ENCODE data around the gene FXYD1. TPM values are rescaled to one million over a fixed set of nuclear protein-coding genes. Genes with fewer than 3 reads are reported as not detected.

The FXYD1 gene
- total and polyA plus RNA-seq, 2 experiments from 2014 or later = 1.5 to 26.8 TPM

DNA sequence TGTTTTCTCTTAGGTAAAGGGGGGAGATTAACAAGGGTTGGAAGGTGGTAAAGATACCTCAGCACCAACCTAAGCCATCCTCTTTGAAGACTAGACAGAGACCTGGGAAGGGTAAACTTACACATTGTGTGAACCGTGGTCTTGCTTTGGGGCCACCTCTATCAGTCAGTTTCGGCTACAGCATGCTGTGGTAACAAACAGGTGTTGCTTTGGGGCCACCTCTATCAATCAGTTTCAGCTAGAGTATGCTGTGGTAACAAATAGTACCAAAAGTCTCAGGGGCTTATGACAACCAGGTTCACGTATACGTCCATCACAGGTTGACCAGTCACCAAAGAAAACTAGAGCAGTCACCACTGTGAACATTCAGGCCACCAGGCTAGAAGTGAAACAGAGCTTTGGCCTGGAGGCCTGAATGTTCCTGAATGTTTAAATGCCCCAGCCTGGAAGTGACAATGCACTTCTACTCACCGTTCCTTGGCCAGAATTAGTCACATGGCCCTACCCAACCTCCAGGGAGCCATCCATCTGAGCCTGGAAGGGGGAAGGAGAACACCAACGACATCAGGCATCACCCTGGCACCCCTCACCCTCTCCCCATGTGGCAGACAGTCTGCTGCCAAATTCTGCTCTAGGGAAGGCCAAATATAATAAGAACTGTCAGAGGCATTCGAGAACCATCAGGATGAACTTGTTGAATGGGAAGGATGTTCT is 8.3 kb downstream of the FXYD1 start:
- TF ChIP-seq NANOG (IDR thresholded peaks at IDR 0.05; ENCODE audit: borderline replicate concordance) (no peak), CREB1 (CRISPR knock-in tag; IDR thresholded peaks at IDR 0.05; ENCODE audit: low read depth) (no peak), ZNF331 (CRISPR knock-in tag; IDR thresholded peaks at IDR 0.05; ENCODE audit: low read depth) (no peak), EZH2 (IDR thresholded peaks at IDR 0.05; ENCODE audit: low read depth, unreplicated experiment) (no peak), CTCF (conservative IDR thresholded peaks at IDR 0.05; ENCODE audit: low read depth in 2 of 2) (no peak)
- H3K27ac Mint-ChIP-seq = no peak overlapping the region
- H3K4me1 ChIP-seq (ENCODE audit: insufficient read depth) = peaks cover 27% of the 10 kb centered on the region
- H3F3A ChIP-seq (replicated peaks; ENCODE audit: low read depth) = peaks cover 14% of the 10 kb centered on the region; the same call in 1 of the 2 replicates
- no peaks in the 10 kb centered on the region for H3K9me2 ChIP-seq (ENCODE audit: insufficient read depth)
- peaks cover 28% of the 10 kb centered on the region for H3K27me3 Mint-ChIP-seq (ENCODE audit: insufficient read depth, low read depth, poor library complexity)
- no peak overlapping the region for H3K4me3 ChIP-seq
- H3K27me3 ChIP-seq (ENCODE audit: insufficient read depth) = peaks cover 15% of the 10 kb centered on the region
- no peak overlapping the region for H3K4me3 Mint-ChIP-seq
- H3K36me3 ChIP-seq (ENCODE audit: insufficient read depth) = no peaks in the 10 kb centered on the region
- H3K79me2 ChIP-seq (replicated peaks; ENCODE audit: insufficient read depth) = no peaks in the 10 kb centered on the region
- no peaks in the 10 kb centered on the region; the same call in 2 of the 3 replicates for H3K9me3 Mint-ChIP-seq
- 0 out of 2 replicates have a peak, but pooled peaks cover 4% of the 10 kb centered on the region for H4K20me1 ChIP-seq (replicated peaks; ENCODE audit: insufficient read depth)
- peaks cover 42% of the 10 kb centered on the region for H3K4me1 Mint-ChIP-seq
- no peak overlapping the region for H3K27ac ChIP-seq (ENCODE audit: low read depth)
- no peak overlapping the region for H3K4me2 ChIP-seq
- no peak overlapping the region for H2AFZ ChIP-seq
- H3K36me3 Mint-ChIP-seq (ENCODE audit: low read depth) = peaks cover 7% of the 10 kb centered on the region; the same call in 2 of the 3 replicates
- DNase-seq (ENCODE audit: low spot score) = no peak
- no peak for ATAC-seq

DNA sequence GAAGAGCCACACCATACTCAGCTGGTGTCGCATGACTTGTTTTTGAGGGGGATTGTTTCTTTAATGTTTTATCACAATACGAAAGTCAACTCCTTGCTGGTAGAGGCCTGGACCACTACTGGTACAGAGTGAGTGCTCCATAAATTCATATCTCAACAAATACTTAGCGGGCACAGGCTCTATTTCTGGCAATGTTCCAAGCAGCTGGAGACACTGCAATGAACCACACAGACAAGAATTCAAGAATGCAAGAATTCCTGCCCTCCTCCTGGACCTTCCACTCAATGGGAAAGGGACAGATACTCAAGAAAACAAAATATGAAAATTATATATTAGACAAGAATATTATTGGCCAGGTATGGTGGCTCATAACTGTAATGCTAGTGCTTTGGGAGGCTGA is 10.8 kb downstream of the FXYD1 start:
- no peak overlapping the region for H3K4me3 Mint-ChIP-seq
- Histone ChIP-seq H3K79me2 (replicated peaks; ENCODE audit: insufficient read depth) (0 out of 2 replicates have a peak, but pooled peaks cover 3% of the 10 kb centered on the region), H3K9me2 (ENCODE audit: insufficient read depth) (no peaks in the 10 kb centered on the region), H3K4me1 (ENCODE audit: insufficient read depth) (peaks cover 23% of the 10 kb centered on the region), H3K27ac (ENCODE audit: low read depth) (no peak overlapping the region), H4K20me1 (replicated peaks; ENCODE audit: insufficient read depth) (no peaks in the 10 kb centered on the region), H3F3A (replicated peaks; ENCODE audit: low read depth) (peaks cover 14% of the 10 kb centered on the region; the same call in 1 of the 2 replicates), H3K4me3 (no peak overlapping the region), H2AFZ (no peak overlapping the region), H3K4me2 (no peak overlapping the region), H3K27me3 (ENCODE audit: insufficient read depth) (no peaks in the 10 kb centered on the region), H3K36me3 (ENCODE audit: insufficient read depth) (no peaks in the 10 kb centered on the region)
- no peak overlapping the region for H3K27ac Mint-ChIP-seq
- peaks cover 7% of the 10 kb centered on the region; the same call in 2 of the 3 replicates for H3K36me3 Mint-ChIP-seq (ENCODE audit: low read depth)
- H3K4me1 Mint-ChIP-seq = peaks cover 44% of the 10 kb centered on the region
- ATAC-seq (no peak), DNase-seq (ENCODE audit: low spot score) (no peak)
- peaks cover 18% of the 10 kb centered on the region for H3K27me3 Mint-ChIP-seq (ENCODE audit: insufficient read depth, low read depth, poor library complexity)
- H3K9me3 Mint-ChIP-seq = no peaks in the 10 kb centered on the region; the same call in 2 of the 3 replicates
- TF ChIP-seq NANOG (IDR thresholded peaks at IDR 0.05; ENCODE audit: borderline replicate concordance) (no peak), EZH2 (IDR thresholded peaks at IDR 0.05; ENCODE audit: low read depth, unreplicated experiment) (no peak), EZH2phosphoT487 (IDR thresholded peaks at IDR 0.05; ENCODE audit: unreplicated experiment) (no peak), ZNF331 (CRISPR knock-in tag; IDR thresholded peaks at IDR 0.05; ENCODE audit: low read depth) (no peak), POLR2AphosphoS5 (IDR thresholded peaks at IDR 0.05; ENCODE audit: low read depth) (no peak), CTCF (conservative IDR thresholded peaks at IDR 0.05; ENCODE audit: low read depth in 2 of 2) (no peak), CREB1 (CRISPR knock-in tag; IDR thresholded peaks at IDR 0.05; ENCODE audit: low read depth) (no peak)
- TF ChIP-seq, protein P1, sequence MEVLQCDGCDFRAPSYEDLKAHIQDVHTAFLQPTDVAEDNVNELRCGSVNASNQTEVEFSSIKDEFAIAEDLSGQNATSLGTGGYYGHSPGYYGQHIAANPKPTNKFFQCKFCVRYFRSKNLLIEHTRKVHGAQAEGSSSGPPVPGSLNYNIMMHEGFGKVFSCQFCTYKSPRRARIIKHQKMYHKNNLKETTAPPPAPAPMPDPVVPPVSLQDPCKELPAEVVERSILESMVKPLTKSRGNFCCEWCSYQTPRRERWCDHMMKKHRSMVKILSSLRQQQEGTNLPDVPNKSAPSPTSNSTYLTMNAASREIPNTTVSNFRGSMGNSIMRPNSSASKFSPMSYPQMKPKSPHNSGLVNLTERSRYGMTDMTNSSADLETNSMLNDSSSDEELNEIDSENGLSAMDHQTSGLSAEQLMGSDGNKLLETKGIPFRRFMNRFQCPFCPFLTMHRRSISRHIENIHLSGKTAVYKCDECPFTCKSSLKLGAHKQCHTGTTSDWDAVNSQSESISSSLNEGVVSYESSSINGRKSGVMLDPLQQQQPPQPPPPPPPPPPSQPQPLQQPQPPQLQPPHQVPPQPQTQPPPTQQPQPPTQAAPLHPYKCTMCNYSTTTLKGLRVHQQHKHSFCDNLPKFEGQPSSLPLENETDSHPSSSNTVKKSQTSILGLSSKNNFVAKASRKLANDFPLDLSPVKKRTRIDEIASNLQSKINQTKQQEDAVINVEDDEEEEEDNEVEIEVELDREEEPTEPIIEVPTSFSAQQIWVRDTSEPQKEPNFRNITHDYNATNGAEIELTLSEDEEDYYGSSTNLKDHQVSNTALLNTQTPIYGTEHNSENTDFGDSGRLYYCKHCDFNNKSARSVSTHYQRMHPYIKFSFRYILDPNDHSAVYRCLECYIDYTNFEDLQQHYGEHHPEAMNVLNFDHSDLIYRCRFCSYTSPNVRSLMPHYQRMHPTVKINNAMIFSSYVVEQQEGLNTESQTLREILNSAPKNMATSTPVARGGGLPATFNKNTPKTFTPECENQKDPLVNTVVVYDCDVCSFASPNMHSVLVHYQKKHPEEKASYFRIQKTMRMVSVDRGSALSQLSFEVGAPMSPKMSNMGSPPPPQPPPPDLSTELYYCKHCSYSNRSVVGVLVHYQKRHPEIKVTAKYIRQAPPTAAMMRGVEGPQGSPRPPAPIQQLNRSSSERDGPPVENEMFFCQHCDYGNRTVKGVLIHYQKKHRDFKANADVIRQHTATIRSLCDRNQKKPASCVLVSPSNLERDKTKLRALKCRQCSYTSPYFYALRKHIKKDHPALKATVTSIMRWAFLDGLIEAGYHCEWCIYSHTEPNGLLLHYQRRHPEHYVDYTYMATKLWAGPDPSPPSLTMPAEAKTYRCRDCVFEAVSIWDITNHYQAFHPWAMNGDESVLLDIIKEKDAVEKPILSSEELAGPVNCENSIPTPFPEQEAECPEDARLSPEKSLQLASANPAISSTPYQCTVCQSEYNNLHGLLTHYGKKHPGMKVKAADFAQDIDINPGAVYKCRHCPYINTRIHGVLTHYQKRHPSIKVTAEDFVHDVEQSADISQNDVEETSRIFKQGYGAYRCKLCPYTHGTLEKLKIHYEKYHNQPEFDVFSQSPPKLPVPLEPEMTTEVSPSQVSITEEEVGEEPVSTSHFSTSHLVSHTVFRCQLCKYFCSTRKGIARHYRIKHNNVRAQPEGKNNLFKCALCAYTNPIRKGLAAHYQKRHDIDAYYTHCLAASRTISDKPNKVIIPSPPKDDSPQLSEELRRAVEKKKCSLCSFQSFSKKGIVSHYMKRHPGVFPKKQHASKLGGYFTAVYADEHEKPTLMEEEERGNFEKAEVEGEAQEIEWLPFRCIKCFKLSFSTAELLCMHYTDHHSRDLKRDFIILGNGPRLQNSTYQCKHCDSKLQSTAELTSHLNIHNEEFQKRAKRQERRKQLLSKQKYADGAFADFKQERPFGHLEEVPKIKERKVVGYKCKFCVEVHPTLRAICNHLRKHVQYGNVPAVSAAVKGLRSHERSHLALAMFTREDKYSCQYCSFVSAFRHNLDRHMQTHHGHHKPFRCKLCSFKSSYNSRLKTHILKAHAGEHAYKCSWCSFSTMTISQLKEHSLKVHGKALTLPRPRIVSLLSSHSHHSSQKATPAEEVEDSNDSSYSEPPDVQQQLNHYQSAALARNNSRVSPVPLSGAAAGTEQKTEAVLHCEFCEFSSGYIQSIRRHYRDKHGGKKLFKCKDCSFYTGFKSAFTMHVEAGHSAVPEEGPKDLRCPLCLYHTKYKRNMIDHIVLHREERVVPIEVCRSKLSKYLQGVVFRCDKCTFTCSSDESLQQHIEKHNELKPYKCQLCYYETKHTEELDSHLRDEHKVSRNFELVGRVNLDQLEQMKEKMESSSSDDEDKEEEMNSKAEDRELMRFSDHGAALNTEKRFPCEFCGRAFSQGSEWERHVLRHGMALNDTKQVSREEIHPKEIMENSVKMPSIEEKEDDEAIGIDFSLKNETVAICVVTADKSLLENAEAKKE (CRISPR knock-in tag; IDR thresholded peaks at IDR 0.05) = no peak
